HepG2 (cell line): ENCODE results near the gene RTN4RL2. TPM values are rescaled to one million over a fixed set of nuclear protein-coding genes. Genes with fewer than 3 reads are reported as not detected.

Experiments
- ATF4 ChIP-seq, 2 experiments: fragments of 450-650 bp in 1 of 2; sonication (generic) in 1 of 2; formaldehyde crosslinking; IDR thresholded peaks; 2 replicates each; pipeline versions ENCODE4 v1.5.0 to v1.8.0; 2020 to 2022; ENCODE audit warnings: mild to moderate bottlenecking in 1 of 2, missing genetic modification reagents in 1 of 2
- BHLHE40 ChIP-seq: IDR thresholded peaks from 2 replicates; pipeline ENCODE4 v1.6.1; 2011; ENCODE audit warnings: low read length, improper control_type of control experiment
- CBX2 ChIP-seq, 2 experiments: fragments of 200-600 bp in 1 of 2; sonication (generic); formaldehyde crosslinking in 1 of 2; IDR thresholded peaks; 2 replicates each; pipeline versions ENCODE4 v1.7.0 to v1.8.1; 2018 to 2022; ENCODE audit warnings: low read depth in 2 of 2, low read length in 1 of 2, mild to moderate bottlenecking in 1 of 2, missing genetic modification reagents in 1 of 2
- CREB1 ChIP-seq, 2 experiments: fragments of 450-650 bp in 1 of 2; IDR thresholded peaks; 2 replicates each; pipeline ENCODE4 v1.6.1; 2016 to 2017; ENCODE audit warnings: control low read depth in 1 of 2, mild to moderate bottlenecking in 1 of 2, missing compliant biosample characterization in 1 of 2, missing genetic modification characterization in 1 of 2
- DBP ChIP-seq: sonication (generic); formaldehyde crosslinking; IDR thresholded peaks from 2 replicates; pipeline ENCODE4 v1.4.0; 2020; ENCODE audit warnings: missing genetic modification reagents; ENCODE audit errors: not compliant biosample characterization
- DRAP1 ChIP-seq: IDR thresholded peaks from 2 replicates; pipeline ENCODE4 v1.6.1; 2016; ENCODE audit warnings: missing genetic modification reagents, missing compliant biosample characterization
- KLF16 ChIP-seq, 2 experiments: sonication (generic) in 1 of 2; formaldehyde crosslinking in 1 of 2; IDR thresholded peaks; 2 replicates each; pipeline versions ENCODE4 v1.6.1 to v1.8.0; 2016 to 2023; ENCODE audit warnings: missing genetic modification reagents in 2 of 2, missing compliant biosample characterization in 1 of 2
- MAFK ChIP-seq, 2 experiments: IDR thresholded peaks in 1 of 2; conservative IDR thresholded peaks in 1 of 2; 2 replicates each; pipeline ENCODE4 v1.6.1; 2011; ENCODE audit warnings: improper control_type of control experiment in 2 of 2, low read length in 2 of 2
- SNAPC2 ChIP-seq: sonication (generic); formaldehyde crosslinking; IDR thresholded peaks from 2 replicates; pipeline ENCODE4 v1.8.1; 2022; ENCODE audit warnings: mild to moderate bottlenecking, missing genetic modification reagents
- SP140L ChIP-seq: sonication (generic); formaldehyde crosslinking; IDR thresholded peaks from 2 replicates; pipeline ENCODE4 v1.4.0; 2020; ENCODE audit warnings: missing genetic modification reagents, borderline replicate concordance
- SYNCRIP ChIP-seq: fragments of 200-400 bp; formaldehyde crosslinking; IDR thresholded peaks from 2 replicates; pipeline ENCODE4 v1.6.1; 2018; ENCODE audit warnings: mild to moderate bottlenecking, low read depth, low read length; ENCODE audit not compliant: insufficient read depth
- TSC22D2 ChIP-seq: sonication (generic); formaldehyde crosslinking; IDR thresholded peaks from 2 replicates; pipeline ENCODE4 v1.5.1; 2020; ENCODE audit warnings: missing genetic modification reagents, mild to moderate bottlenecking, borderline replicate concordance
- ZFP62 ChIP-seq: sonication (generic); formaldehyde crosslinking; IDR thresholded peaks from 2 replicates; pipeline ENCODE4 v1.4.0; 2020; ENCODE audit warnings: missing genetic modification reagents
- ZNF235 ChIP-seq: sonication (generic); formaldehyde crosslinking; IDR thresholded peaks from 2 replicates; pipeline ENCODE4 v1.8.1; 2023; ENCODE audit warnings: mild to moderate bottlenecking, missing genetic modification reagents, borderline replicate concordance
- ZNF3 ChIP-seq: IDR thresholded peaks from 2 replicates; pipeline ENCODE4 v1.7.0; 2017; ENCODE audit warnings: inconsistent platforms
- ZNF333 ChIP-seq: sonication (generic); formaldehyde crosslinking; IDR thresholded peaks from 2 replicates; pipeline ENCODE4 v1.4.0; 2020; ENCODE audit warnings: mild to moderate bottlenecking, missing genetic modification reagents, borderline replicate concordance
- ZNF335 ChIP-seq: sonication (generic); formaldehyde crosslinking; IDR thresholded peaks from 2 replicates; pipeline ENCODE4 v1.4.0; 2020; ENCODE audit warnings: missing genetic modification reagents
- ZNF33A ChIP-seq: sonication (generic); formaldehyde crosslinking; IDR thresholded peaks from 2 replicates; pipeline ENCODE4 v1.5.1; 2020; ENCODE audit warnings: missing genetic modification reagents, mild to moderate bottlenecking, moderate library complexity, borderline replicate concordance
- ZNF510 ChIP-seq: sonication (generic); formaldehyde crosslinking; IDR thresholded peaks from 2 replicates; pipeline ENCODE4 v1.4.0; 2020; ENCODE audit warnings: low read depth, mild to moderate bottlenecking, missing genetic modification reagents
- ZNF564 ChIP-seq: sonication (generic); formaldehyde crosslinking; IDR thresholded peaks from 2 replicates; pipeline ENCODE4 v1.8.1; 2023; ENCODE audit warnings: mild to moderate bottlenecking, missing genetic modification reagents
- polyA plus RNA-seq, 8 experiments: library from polyadenylated mRNA; depleted of rRNA in 3 of 8; stranded (reverse) in 7 of 8; unstranded in 1 of 8; fragments of >200 nt; fragmentation: Illumina TruSeq in 4 of 8; extraction: Trizol in 4 of 8; gene quantifications; 2 replicates each; pipeline versions ENCODE4 v1.2.1 to v1.2.3, GENCODE V29; 2011 to 2016; ENCODE audit warnings: low read depth in 4 of 8, missing spikeins in 1 of 8, mixed read lengths in 1 of 8; ENCODE audit not compliant: insufficient read depth in 1 of 8
- total RNA-seq, 5 experiments: library from RNA; depleted of rRNA; stranded (reverse); fragments of >200 nt; fragmentation: Illumina TruSeq; extraction: Trizol; gene quantifications; 2 replicates each; pipeline ENCODE4 v1.2.3, GENCODE V29; 2016; ENCODE audit warnings: low read depth in 1 of 5
- TF ChIP-seq, protein P1 (sequence below): sonication (generic); formaldehyde crosslinking; IDR thresholded peaks from 2 replicates; pipeline ENCODE4 v1.5.0; 2020; ENCODE audit warnings: mild to moderate bottlenecking, missing genetic modification reagents
- TF ChIP-seq, protein P2 (sequence below): IDR thresholded peaks from 2 replicates; pipeline ENCODE4 v1.6.1; 2016; ENCODE audit warnings: control low read depth

Gene RTN4RL2
- total and polyA plus RNA-seq, 2 of the 13 experiments (the other 11 are each of a cell fraction or from before 2014, with no cell fraction given): 1.3 to 4.3 TPM

- TF ChIP-seq TSC22D2 (CRISPR knock-in tag) (no peak), DBP (no peak), ZNF3 (0 out of 2 replicates have a peak, but pooled peaks have one; percentile 3), ZNF335 (CRISPR knock-in tag) (no peak), MAFK (conservative IDR thresholded peaks at IDR 0.05 in 1 of 2, IDR thresholded peaks at IDR 0.05 in 1 of 2; ENCODE audit: low read length in 2 of 2) (no peak), BHLHE40 (peak; percentile 88), CREB1 (IDR thresholded peaks at IDR 0.05) (no peak), CREB1 (CRISPR knock-in tag; IDR thresholded peaks at IDR 0.05) (no peak), ATF4 (CRISPR knock-in tag; IDR thresholded peaks at IDR 0.05) (peak in 1 of 2 experiments; percentile 62; a peak in 2 of 4 replicates), SP140L (CRISPR knock-in tag) (no peak; the same call in 1 of the 2 replicates), ZNF333 (CRISPR knock-in tag) (peak; percentile 96), SNAPC2 (no peak), ZNF564 (CRISPR knock-in tag) (peak; percentile 70; the same call in 1 of the 2 replicates), KLF16 (CRISPR knock-in tag; IDR thresholded peaks at IDR 0.05) (0 out of 4 replicates have a peak, but pooled peaks of 1 of the 2 experiments have one; percentile 49), DRAP1 (peak; percentile 73), ZNF510 (CRISPR knock-in tag) (no peak), ZNF33A (CRISPR knock-in tag) (no peak), ZNF235 (CRISPR knock-in tag) (no peak; the same call in none of the 2 replicates), ZFP62 (no peak), CBX2 (IDR thresholded peaks at IDR 0.05; ENCODE audit: low read depth, low read length) (no peak), CBX2 (CRISPR knock-in tag; IDR thresholded peaks at IDR 0.05; ENCODE audit: low read depth) (no peak), SYNCRIP (no peak)
- TF ChIP-seq, protein P1, sequence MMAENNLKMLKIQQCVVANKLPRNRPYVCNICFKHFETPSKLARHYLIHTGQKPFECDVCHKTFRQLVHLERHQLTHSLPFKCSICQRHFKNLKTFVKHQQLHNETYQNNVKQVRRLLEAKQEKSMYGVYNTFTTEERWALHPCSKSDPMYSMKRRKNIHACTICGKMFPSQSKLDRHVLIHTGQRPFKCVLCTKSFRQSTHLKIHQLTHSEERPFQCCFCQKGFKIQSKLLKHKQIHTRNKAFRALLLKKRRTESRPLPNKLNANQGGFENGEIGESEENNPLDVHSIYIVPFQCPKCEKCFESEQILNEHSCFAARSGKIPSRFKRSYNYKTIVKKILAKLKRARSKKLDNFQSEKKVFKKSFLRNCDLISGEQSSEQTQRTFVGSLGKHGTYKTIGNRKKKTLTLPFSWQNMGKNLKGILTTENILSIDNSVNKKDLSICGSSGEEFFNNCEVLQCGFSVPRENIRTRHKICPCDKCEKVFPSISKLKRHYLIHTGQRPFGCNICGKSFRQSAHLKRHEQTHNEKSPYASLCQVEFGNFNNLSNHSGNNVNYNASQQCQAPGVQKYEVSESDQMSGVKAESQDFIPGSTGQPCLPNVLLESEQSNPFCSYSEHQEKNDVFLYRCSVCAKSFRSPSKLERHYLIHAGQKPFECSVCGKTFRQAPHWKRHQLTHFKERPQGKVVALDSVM (CRISPR knock-in tag): no peak
- TF ChIP-seq, protein P2, sequence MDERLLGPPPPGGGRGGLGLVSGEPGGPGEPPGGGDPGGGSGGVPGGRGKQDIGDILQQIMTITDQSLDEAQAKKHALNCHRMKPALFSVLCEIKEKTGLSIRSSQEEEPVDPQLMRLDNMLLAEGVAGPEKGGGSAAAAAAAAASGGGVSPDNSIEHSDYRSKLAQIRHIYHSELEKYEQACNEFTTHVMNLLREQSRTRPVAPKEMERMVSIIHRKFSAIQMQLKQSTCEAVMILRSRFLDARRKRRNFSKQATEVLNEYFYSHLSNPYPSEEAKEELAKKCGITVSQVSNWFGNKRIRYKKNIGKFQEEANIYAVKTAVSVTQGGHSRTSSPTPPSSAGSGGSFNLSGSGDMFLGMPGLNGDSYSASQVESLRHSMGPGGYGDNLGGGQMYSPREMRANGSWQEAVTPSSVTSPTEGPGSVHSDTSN (CRISPR knock-in tag): no peak
Observed at GRCh38 chr11:57515332-57516060, 55.2 kb downstream of the RTN4RL2 start, which contains the start of gene SLC43A1 (continued).
